Stomach (tissue), 4 donors: ENCODE measurements around the gene FGF12.

Source experiments
- POLR2A ChIP-seq, 4 donors: fragments of 450-650 bp; IDR thresholded peaks; one replicate each; pipeline ENCODE4 v1.6.1; 2016; ENCODE audit warnings: antibody characterized with exemption in 4 of 4, control low read depth in 2 of 4, mild to moderate bottlenecking in 1 of 4, moderate library complexity in 1 of 4
- POLR2AphosphoS5 ChIP-seq, 3 donors: sonication (generic); formaldehyde crosslinking; IDR thresholded peaks; one replicate each; pipeline ENCODE4 v1.6.1; 2016; ENCODE audit warnings: antibody characterized with exemption in 3 of 3
- TF ChIP-seq, protein P1 (sequence below), 7 experiments: fragments of 450-650 bp in 4 of 7; fragments of 200-600 bp in 3 of 7; sonication (generic) in 3 of 7; IDR thresholded peaks; one replicate each; pipeline ENCODE4 v1.5.1; 2016 to 2019; ENCODE audit warnings: antibody characterized with exemption in 7 of 7, control low read depth in 2 of 7, mild to moderate bottlenecking in 1 of 7

DNA sequence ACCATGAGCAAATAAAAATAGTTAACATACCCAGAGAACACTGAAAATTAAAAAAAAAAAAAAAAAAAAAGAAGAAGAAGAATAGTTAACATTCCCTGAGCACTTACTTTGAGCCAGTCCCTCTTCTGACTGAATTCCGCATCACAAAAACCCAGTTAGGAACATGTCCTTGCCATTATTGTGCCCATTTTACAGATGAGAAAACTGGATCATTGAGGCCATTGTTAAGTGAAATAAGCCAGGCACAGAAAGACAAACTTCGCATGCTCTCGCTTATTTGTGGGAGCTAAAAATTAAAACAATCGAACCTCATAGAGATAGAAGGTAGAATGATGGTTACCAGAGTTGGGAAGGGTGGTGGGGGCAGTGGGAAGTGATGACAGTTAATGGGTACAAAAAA is 119.5 kb downstream of the FGF12 start:
- TF ChIP-seq POLR2AphosphoS5 (IDR thresholded peaks at IDR 0.05) (no peak), POLR2A (IDR thresholded peaks at IDR 0.05) (no peak)
- TF ChIP-seq, protein P1, sequence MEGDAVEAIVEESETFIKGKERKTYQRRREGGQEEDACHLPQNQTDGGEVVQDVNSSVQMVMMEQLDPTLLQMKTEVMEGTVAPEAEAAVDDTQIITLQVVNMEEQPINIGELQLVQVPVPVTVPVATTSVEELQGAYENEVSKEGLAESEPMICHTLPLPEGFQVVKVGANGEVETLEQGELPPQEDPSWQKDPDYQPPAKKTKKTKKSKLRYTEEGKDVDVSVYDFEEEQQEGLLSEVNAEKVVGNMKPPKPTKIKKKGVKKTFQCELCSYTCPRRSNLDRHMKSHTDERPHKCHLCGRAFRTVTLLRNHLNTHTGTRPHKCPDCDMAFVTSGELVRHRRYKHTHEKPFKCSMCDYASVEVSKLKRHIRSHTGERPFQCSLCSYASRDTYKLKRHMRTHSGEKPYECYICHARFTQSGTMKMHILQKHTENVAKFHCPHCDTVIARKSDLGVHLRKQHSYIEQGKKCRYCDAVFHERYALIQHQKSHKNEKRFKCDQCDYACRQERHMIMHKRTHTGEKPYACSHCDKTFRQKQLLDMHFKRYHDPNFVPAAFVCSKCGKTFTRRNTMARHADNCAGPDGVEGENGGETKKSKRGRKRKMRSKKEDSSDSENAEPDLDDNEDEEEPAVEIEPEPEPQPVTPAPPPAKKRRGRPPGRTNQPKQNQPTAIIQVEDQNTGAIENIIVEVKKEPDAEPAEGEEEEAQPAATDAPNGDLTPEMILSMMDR (IDR thresholded peaks at IDR 0.05) = no peak
